ENCODE data around the gene BZW1. TPM values are rescaled to one million over a fixed set of nuclear protein-coding genes. Genes with fewer than 3 reads are reported as not detected.
"Not testable (repeated sequence)": the region's sequence is repeated elsewhere in the genome, so short reads cannot be mapped to it uniquely, and the experiment has no call there.

The BZW1 gene
- total RNA-seq, 1 donor from 2014 or later = 302 TPM

DNA sequence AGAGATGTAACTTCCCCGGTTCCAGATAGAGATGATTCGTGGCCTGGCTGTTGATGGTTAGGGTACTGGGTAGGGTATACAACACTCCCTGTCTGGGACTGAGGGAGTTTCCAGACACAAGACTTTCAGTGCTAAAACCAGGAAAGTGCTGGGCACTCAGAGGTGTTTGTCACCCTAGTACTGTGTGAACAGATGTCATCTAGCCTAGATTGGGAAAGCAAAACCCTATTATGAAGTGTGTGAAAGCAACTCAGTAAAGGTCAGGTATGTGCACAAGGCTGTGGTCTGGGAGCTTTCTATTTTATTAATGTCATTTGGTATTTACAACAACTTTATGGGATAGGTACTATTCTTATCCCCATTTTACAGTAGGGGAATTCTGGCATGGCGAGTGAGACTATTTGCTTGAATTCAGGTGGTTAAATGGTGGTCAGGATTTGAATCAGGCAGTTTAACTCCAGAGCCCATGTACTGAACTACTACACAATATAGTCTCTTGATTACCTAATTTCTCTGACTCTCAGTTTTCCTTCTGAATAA, 2.6 kb downstream of the BZW1 start:
- Mint-ChIP-seq H3K4me3 (ENCODE audit: unreplicated experiment) (peak overlapping the region; percentile 73), H3K9me3 (ENCODE audit: unreplicated experiment) (no peaks in the 10 kb centered on the region)
- TF ChIP-seq, protein P1, sequence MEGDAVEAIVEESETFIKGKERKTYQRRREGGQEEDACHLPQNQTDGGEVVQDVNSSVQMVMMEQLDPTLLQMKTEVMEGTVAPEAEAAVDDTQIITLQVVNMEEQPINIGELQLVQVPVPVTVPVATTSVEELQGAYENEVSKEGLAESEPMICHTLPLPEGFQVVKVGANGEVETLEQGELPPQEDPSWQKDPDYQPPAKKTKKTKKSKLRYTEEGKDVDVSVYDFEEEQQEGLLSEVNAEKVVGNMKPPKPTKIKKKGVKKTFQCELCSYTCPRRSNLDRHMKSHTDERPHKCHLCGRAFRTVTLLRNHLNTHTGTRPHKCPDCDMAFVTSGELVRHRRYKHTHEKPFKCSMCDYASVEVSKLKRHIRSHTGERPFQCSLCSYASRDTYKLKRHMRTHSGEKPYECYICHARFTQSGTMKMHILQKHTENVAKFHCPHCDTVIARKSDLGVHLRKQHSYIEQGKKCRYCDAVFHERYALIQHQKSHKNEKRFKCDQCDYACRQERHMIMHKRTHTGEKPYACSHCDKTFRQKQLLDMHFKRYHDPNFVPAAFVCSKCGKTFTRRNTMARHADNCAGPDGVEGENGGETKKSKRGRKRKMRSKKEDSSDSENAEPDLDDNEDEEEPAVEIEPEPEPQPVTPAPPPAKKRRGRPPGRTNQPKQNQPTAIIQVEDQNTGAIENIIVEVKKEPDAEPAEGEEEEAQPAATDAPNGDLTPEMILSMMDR (IDR thresholded peaks at IDR 0.05; ENCODE audit: unreplicated experiment) = no peak

DNA sequence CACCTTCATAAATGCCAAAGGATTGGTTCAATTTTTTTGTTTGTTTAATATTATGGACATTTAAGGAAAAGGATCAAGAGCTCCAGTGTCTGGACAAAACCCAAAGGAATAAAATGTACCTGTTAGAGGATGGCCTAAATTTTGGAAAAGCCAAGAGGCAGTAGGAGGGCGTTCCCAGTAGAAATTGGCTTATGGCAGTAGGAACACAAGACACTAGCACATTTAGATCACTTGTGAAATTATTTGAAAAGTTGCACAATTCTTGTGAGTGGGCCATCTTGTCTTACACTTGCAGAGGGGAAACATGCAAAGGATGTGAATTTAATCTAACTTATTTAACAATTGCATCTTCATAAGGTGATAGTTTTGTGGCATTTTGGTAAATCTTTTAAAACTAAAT, 3.2 kb downstream of the BZW1 start:
- H3K36me3 Mint-ChIP-seq (ENCODE audit: low read depth, unreplicated experiment) = peaks cover 62% of the 10 kb centered on the region
- peaks cover 32% of the 10 kb centered on the region for H3K4me1 Mint-ChIP-seq (ENCODE audit: unreplicated experiment)
- TF ChIP-seq, protein P1 (IDR thresholded peaks at IDR 0.05; ENCODE audit: unreplicated experiment) = no peak
- H3K9me3 Mint-ChIP-seq (ENCODE audit: unreplicated experiment) = no peaks in the 10 kb centered on the region
- peak overlapping the region; percentile 64 for H3K4me3 Mint-ChIP-seq (ENCODE audit: unreplicated experiment)
- H3K27me3 Mint-ChIP-seq (ENCODE audit: unreplicated experiment) = peaks cover 23% of the 10 kb centered on the region
- no peak for DNase-seq (ENCODE audit: low spot score)
- H3K27ac Mint-ChIP-seq (ENCODE audit: unreplicated experiment) = peak overlapping the region; percentile 27

More for the DNA sequence above, 2.6 kb downstream of the BZW1 start:
- Mint-ChIP-seq H3K36me3 (ENCODE audit: low read depth, unreplicated experiment) (peaks cover 62% of the 10 kb centered on the region), H3K27me3 (ENCODE audit: unreplicated experiment) (peaks cover 23% of the 10 kb centered on the region), H3K4me1 (ENCODE audit: unreplicated experiment) (peaks cover 37% of the 10 kb centered on the region), H3K27ac (ENCODE audit: unreplicated experiment) (peak overlapping the region; percentile 27)
- no peak for DNase-seq (ENCODE audit: low spot score)

DNA sequence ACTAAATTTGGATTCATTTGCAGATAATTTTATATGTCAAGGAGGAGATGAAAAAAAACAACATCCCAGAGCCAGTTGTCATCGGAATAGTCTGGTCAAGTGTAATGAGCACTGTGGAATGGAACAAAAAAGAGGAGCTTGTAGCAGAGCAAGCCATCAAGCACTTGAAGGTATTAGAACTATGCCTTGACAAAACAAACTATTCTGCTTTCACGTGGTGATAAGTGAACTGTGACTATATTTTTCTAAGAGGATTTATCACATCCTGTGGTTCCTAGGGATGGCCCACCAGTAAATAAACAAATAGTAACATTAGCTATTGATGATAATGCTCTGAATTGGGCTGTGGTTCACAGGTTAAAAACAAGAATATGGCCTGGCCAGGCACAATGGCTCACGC, 7.0 kb downstream of the BZW1 start:
- not testable (repeated sequence) for H3K9me3 Mint-ChIP-seq (ENCODE audit: unreplicated experiment); H3K27me3 Mint-ChIP-seq (ENCODE audit: unreplicated experiment); H3K27ac Mint-ChIP-seq (ENCODE audit: unreplicated experiment); DNase-seq (ENCODE audit: low spot score)
- H3K4me3 Mint-ChIP-seq (ENCODE audit: unreplicated experiment) = peak overlapping the region; percentile 28
- peaks cover 59% of the 10 kb centered on the region for H3K36me3 Mint-ChIP-seq (ENCODE audit: low read depth, unreplicated experiment)
- peaks cover 10% of the 10 kb centered on the region for H3K4me1 Mint-ChIP-seq (ENCODE audit: unreplicated experiment)

DNA sequence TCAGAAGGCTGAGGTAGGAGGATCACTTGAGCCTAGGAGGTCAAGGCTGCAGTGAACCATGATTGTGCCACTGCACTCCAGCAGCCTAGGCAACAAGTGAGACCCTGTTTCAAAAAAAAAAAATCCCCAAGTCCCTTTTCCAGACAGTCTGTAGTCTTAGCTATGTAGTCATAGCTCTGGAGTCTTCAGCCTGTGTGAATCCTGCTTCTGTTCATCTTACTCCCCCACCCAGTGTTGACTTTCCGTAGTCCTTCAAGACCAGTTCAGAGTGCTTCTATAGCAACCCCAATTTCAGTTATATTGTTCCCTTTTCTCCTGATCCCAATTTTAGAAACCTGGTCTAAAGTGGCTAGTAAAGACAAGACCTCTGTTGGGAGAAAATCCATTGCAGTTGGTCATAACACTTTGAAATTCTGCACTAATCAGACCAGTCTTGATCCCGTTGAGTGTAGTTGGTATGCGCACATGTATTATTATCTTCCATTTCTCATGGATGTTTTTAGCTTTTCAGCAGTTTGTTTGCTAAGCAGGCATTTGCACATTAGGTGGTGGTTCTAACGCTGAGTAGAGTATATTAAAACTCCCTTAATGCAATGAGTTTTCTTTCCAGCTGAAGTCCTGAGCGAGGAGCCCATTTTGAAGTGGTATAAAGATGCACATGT, 9.0 kb downstream of the BZW1 start:
- DNase-seq (ENCODE audit: low spot score) = no peak
- TF ChIP-seq, protein P1 (IDR thresholded peaks at IDR 0.05; ENCODE audit: unreplicated experiment) = no peak
- peaks cover 42% of the 10 kb centered on the region for H3K36me3 Mint-ChIP-seq (ENCODE audit: low read depth, unreplicated experiment)
- H3K27me3 Mint-ChIP-seq (ENCODE audit: unreplicated experiment) = peaks cover 3% of the 10 kb centered on the region
- peaks cover 3% of the 10 kb centered on the region for H3K4me1 Mint-ChIP-seq (ENCODE audit: unreplicated experiment)
- H3K27ac Mint-ChIP-seq (ENCODE audit: unreplicated experiment) = no peak overlapping the region
- H3K9me3 Mint-ChIP-seq (ENCODE audit: unreplicated experiment) = no peaks in the 10 kb centered on the region
- H3K4me3 Mint-ChIP-seq (ENCODE audit: unreplicated experiment) = peak overlapping the region; percentile 8

DNA sequence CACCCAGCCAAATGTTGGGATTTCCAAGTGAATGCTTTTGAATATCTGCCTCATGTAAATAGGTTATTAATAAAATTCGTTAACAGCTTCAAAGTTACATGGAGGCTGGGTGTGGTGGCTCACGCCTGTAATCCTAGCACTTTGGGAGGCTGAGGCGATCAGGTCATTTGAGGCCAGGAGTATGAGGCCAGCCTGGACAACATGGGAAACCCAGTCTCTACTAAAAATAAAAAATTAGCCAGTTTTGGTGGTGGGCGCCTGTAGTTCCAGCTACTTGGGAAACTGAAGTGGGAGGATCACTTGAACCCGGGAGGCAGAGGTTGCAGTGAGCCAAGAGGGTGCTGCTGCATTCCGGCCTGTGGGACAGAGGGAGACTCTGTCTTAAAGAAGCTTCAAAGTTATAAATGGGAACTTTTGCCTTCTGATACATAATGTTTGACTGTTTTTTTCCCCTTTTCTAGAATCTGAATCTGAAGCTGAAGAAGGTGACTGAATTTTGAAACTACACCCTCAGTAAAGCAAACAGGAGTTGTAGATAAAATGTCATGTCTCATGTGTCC, 10.1 kb downstream of the BZW1 start:
- Mint-ChIP-seq H3K27ac (ENCODE audit: unreplicated experiment) (no peak overlapping the region), H3K9me3 (ENCODE audit: unreplicated experiment) (no peaks in the 10 kb centered on the region), H3K4me1 (ENCODE audit: unreplicated experiment) (peaks cover 3% of the 10 kb centered on the region), H3K27me3 (ENCODE audit: unreplicated experiment) (peaks cover under 1% of the 10 kb centered on the region), H3K36me3 (ENCODE audit: low read depth, unreplicated experiment) (peaks cover 32% of the 10 kb centered on the region), H3K4me3 (ENCODE audit: unreplicated experiment) (no peak overlapping the region)
- TF ChIP-seq, protein P1 (IDR thresholded peaks at IDR 0.05; ENCODE audit: unreplicated experiment) = no peak
- no peak for DNase-seq (ENCODE audit: low spot score)
